Mesenteric fat pad (tissue), 1 donor: Measurements from ENCODE around the gene CMTM5. TPM values are rescaled to one million over a fixed set of nuclear protein-coding genes. Genes with fewer than 3 reads are reported as not detected.
"Not testable (repeated sequence)": the region's sequence is repeated elsewhere in the genome, so short reads cannot be mapped to it uniquely, and the experiment has no call there.

ENCODE experiments used
- DNase-seq: peaks from one replicate; pipeline ENCODE4 v3.0.0-alpha.2; 2020; ENCODE audit warnings: low spot score
- microRNA-seq: library from miRNA; unstranded; fragments of <30 nt; microRNA quantifications from one replicate; pipeline ENCODE4 v1.2.0, GENCODE V29; 2020; ENCODE audit warnings: borderline number of aligned reads
- total RNA-seq: library from RNA; stranded (reverse); fragmentation: NEBNext Ultra II Directional; extraction: Animal tissue kit (Norgen Biotek cat#: 25700); gene quantifications from one replicate; pipeline ENCODE4 v1.2.1, GENCODE V29; 2021
- donor health status: DM: yes; HTN: yes; CAD: no.

Gene CMTM5
- total RNA-seq, 1 donor from 2014 or later, result not detected

- no peak for DNase-seq
Observed at GRCh38 chr14:23411563-23412525, 35.0 kb downstream of the CMTM5 start.

GRCh38 chr14:23413681-23414080 is 36.8 kb downstream of the CMTM5 start:
- no peak for DNase-seq

- DNase-seq, result no peak
Observed at GRCh38 chr14:23414254-23414653, 37.4 kb downstream of the CMTM5 start.

GRCh38 chr14:23414906-23415820 is 38.3 kb downstream of the CMTM5 start:
- no peak for DNase-seq

- DNase-seq, result no peak
Observed at GRCh38 chr14:23415821-23416778, 39.3 kb downstream of the CMTM5 start.

GRCh38 chr14:23416801-23417200 is 40.0 kb downstream of the CMTM5 start:
- no peak for DNase-seq

GRCh38 chr14:23417269-23417668 is 40.4 kb downstream of the CMTM5 start:
- not testable (repeated sequence) for DNase-seq

GRCh38 chr14:23418021-23418420 is 41.2 kb downstream of the CMTM5 start:
- no peak for DNase-seq

- DNase-seq, result not testable (repeated sequence)
Observed at GRCh38 chr14:23419646-23420045, 42.8 kb downstream of the CMTM5 start.

GRCh38 chr14:23421594-23421993 is 44.7 kb downstream of the CMTM5 start:
- no peak for DNase-seq

- DNase-seq, result no peak
Observed at GRCh38 chr14:23423657-23424056, 46.8 kb downstream of the CMTM5 start.

- DNase-seq, result no peak
Observed at GRCh38 chr14:23425169-23425568, 48.3 kb downstream of the CMTM5 start.

- DNase-seq, result not testable (repeated sequence)
Observed at GRCh38 chr14:23425798-23426197, 49.0 kb downstream of the CMTM5 start.

- DNase-seq, result peak; percentile 47
Observed at GRCh38 chr14:23428686-23429495, 52.0 kb downstream of the CMTM5 start.

Small RNA genes within 50 kb of the gene (microRNA-seq; reads per million reads assigned to microRNA genes)
- gene MIR208A, result 16.7 reads per million, percentile 15 among the genes with 10 or more reads in this experiment
- gene MIR208B, result 74.8 reads per million, percentile 41 among the genes with 10 or more reads in this experiment

Other genes starting within 250 kb of the CMTM5 start
- 33.4 TPM for gene SLC7A8, start 193.4 kb upstream of the CMTM5 start, total RNA-seq
- not detected for gene RNF212B, start 139.1 kb upstream of the CMTM5 start, total RNA-seq
- 6.8 TPM for gene HOMEZ, start 90.9 kb upstream of the CMTM5 start, total RNA-seq
- 8.0 TPM for gene PPP1R3E, start 74.2 kb upstream of the CMTM5 start, total RNA-seq
- gene BCL2L2, start 70.2 kb upstream of the CMTM5 start, total RNA-seq, result 60.1 TPM
- 129 TPM for gene PABPN1, start 55.6 kb upstream of the CMTM5 start, total RNA-seq
- gene SLC22A17, start 24.2 kb upstream of the CMTM5 start, total RNA-seq, result 7.0 TPM
- gene EFS, start 11.9 kb upstream of the CMTM5 start, total RNA-seq, result 15.5 TPM
- not detected for gene IL25, start 4.2 kb upstream of the CMTM5 start, total RNA-seq
- gene MYH6, start 31.2 kb downstream of the CMTM5 start, total RNA-seq, result not detected
- not detected for gene MYH7, start 58.6 kb downstream of the CMTM5 start, total RNA-seq
- 29.7 TPM for gene NGDN, start 92.7 kb downstream of the CMTM5 start, total RNA-seq
- 3.1 TPM for gene ZFHX2, start 174.7 kb downstream of the CMTM5 start, total RNA-seq
- gene THTPA, start 179.2 kb downstream of the CMTM5 start, total RNA-seq, result 16.7 TPM
- gene AP1G2, start 190.7 kb downstream of the CMTM5 start, total RNA-seq, result 32.8 TPM
- 1.1 TPM for gene JPH4, start 201.7 kb downstream of the CMTM5 start, total RNA-seq